8988T (cell line): Measurements from ENCODE around the gene ASPDH.

Experiments used
- DNase-seq: peaks from one replicate; pipeline ENCODE4 v3.0.0; 2011

ASPDH gene

DNA sequence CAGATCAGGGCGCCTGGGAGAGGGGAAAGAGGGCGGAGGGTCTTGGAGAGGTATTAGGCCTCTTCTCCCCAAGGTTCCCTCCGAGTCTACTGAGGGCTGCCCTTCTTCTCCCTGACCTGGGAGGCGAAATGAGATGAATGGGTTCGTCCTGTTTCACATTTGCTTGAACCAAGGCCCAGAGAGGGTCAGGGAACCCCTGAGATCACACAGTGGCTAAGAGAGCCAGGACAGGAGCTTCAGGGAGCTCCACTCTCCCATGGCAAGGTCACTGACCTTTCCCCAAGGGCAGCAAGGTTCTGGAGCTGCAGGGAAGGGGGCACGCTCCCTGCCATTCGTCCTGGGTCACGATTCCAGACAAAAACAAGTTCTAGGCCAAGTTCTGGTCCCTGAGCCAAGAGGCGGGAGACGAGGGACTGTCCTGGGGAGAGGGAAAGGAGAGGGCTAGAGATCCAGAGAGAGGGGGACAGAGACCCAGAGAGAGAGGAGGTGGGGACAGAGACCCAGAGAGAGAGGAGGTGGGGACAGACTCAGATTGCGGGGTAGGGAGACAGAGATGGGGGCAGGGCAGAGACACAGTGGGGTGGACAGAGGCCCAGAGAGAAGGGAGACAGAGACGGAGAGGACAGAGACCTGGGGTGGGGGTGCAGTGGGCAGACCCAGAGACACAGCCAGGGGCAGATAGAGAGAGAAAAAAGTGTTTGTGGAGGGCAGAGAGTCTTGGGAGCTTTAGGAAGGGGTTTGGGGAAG lies 541 bp downstream of the ASPDH start:
- no peak for DNase-seq

- DNase-seq = no peak
Observed at GRCh38 chr19:50512112-50512998, 1.4 kb downstream of the ASPDH start.

DNA sequence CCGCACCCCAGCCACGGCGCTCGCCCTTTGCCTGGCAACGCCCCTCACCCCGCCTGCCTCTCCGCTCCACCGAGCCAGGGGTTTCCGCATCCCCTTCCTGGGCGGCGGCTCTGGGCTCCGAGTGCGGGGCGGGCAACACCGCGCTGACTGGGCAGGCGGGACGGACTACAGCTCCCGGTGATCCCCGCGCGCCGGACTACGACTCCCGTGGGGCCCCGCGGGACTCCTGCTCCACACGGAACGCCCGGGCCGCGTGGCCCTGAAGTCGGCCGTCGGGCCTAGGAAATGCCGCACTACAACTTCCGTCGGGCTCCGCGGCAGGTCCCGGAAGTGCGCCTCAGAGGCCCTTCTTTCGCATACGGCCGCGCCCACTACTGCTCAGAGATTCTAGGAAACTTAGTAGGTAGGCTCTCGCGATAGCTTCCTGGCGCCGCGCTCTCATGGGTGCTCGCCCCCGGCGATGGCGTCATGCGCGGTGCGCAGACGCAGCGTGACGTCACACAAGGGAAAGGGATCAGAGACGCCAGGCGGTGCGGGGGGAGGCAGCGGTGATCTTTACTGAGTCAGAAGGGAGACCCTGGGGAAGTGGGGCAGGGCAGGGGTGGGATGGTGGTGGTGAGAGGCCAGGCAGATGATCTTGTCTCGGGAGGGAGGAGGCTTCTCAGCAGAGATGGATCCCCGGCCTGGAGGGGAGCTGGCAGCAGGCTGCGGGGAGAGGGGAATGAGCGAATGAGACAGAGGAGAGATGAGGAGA lies 2.5 kb downstream of the ASPDH start, which contains the start of gene JOSD2:
Gene JOSD2, minus strand, starts transcription at position 123 of the 754 bp plus-strand sequence. CDS start 760 bp downstream, outside the sequence.
- peak; percentile 97 for DNase-seq

DNA sequence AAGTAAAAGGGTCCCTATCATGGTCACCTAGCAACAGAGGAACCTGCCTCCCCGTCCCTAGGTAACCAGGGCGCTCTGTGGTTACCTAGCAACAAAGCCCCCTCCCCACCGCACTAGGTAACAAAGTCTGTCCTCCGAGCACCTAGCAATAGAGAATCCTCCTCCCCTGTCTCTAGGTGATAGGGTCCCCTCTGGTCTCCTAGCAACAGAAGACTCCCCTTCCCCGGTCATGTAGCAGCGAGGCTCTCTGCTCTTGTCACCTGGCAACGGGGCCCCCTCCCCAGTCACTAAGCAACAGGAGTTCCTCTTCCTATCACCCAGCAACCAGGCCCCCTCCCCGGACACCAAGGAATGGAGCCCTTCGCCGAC lies 3.0 kb downstream of the ASPDH start:
- DNase-seq = no peak

DNA sequence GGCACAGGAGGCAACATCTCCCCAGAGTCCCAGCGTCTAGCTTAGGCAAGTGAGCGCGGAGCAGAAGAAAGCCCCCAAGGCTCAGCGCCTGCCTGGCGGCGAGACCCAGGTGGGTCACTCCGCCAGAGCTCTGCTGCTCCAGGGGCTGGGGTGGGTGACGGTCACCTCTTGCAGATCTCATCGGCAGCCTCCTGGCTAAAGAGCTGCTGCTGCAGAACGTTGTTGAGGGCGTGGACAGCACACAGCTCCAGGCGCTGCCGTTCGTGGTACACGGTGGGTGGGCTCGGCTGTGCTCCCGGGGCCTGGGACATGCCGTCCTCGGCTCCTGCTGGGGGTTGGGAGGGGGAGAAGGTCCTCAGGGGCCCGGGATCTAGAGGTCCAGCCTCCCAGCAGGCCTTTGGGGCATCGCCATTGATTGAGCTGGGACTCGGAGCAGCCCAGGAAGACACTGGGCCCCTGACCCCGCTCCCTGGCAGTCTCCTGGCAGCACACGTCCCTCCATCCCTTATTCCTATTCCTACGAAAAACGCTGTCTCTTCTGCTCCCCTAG lies 3.5 kb downstream of the ASPDH start:
- DNase-seq = no peak

DNA sequence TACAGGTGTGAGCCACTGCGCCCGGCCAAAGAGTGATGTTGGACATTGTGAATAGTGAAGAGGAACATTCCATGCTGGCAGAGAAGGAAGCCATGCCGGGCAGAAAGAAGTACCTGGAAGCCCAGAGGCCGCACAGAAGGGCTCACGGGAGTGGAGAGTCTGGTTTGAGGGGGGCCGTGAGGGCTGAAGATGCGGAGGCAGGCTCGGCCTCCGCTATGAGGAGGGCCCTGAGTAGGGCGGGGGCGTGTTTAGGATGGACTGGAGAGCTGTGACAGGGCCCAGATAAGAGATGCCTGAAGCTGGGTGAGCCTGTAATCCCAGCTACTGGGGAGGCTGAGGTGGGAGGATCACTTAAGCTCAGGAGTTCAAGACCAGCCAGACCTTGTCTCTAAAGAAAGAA lies 4.3 kb downstream of the ASPDH start:
- no peak for DNase-seq

DNA sequence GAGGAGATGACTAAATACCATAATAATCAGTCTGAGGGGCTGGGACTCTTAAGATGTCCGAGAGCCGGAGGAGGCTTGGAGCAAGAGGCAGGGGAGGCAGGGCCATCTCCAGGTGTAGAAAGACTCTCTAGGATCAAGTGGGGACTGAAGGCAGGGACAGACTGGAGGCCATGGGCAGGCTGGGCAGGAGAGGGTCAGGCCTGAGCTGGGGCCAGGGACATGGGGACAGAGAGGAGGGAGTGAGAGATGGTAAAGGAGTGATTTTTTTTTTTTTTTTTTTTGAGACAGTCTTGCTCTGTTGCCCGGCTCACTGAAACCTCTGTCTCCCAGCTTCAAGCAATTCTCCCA lies 4.9 kb downstream of the ASPDH start:
- DNase-seq = no peak

GRCh38 chr19:50507376-50507775 lies 6.3 kb downstream of the ASPDH start:
- no peak for DNase-seq

DNA sequence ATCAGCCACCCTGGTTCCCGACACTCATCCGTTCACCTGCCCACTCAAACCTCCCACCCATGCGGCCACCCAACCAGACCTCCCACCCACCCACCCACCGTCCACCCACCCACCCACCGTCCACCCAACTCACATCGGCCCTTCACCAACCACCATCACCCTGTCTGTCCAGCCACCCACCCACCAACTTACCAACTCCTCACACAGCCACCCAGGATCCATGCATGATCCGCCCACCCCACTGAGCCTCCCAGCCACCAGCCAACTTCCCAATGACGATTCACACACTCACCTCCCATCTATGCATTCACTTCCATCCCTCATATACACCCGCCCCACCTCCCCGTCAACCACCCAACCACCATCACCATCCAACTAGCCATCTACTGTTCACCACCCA lies 7.0 kb downstream of the ASPDH start:
- no peak for DNase-seq

GRCh38 chr19:50505856-50506611 lies 7.7 kb downstream of the ASPDH start:
- no peak for DNase-seq

- no peak for DNase-seq
Observed at GRCh38 chr19:50501568-50502475, 11.9 kb downstream of the ASPDH start.

DNA sequence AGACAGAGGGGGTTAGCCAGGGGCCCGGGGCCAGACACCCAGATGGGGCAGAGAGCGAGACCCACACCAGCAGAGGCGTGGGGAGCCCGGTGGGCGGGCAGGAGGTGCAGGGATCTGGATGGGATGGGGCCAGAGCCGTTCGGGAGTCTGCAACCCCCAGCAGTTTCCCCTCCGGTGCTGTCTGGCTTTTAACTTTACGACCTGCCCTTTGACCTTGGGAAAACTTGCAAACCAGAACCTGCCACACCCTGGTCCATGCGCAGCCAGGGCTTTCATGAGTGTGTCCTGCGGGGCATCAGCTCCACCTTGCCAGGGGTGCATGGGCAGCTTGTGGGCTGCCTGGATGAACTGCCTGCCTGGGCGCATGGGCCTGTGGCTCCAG lies 12.5 kb downstream of the ASPDH start:
- DNase-seq = no peak

DNA sequence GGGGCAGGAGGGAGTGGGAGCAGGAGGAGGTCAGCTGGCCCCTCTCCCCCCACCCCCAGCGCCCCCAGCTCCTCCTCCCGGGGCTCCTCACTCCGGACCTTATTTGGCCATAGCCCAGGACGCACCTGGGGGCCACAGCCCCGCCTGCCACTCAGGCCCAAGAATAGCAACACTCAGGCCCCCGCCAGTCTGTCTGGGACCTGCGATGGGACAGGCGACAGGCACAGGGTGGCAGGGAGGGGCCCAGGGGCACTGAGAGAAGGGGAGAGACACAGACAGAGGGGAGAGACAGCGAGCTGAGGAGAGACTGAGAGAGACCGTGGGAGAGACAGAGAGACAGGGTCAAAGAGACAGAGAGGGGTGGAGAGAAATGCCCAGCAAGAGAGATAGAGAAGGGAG lies 13.0 kb downstream of the ASPDH start:
- no peak for DNase-seq

DNA sequence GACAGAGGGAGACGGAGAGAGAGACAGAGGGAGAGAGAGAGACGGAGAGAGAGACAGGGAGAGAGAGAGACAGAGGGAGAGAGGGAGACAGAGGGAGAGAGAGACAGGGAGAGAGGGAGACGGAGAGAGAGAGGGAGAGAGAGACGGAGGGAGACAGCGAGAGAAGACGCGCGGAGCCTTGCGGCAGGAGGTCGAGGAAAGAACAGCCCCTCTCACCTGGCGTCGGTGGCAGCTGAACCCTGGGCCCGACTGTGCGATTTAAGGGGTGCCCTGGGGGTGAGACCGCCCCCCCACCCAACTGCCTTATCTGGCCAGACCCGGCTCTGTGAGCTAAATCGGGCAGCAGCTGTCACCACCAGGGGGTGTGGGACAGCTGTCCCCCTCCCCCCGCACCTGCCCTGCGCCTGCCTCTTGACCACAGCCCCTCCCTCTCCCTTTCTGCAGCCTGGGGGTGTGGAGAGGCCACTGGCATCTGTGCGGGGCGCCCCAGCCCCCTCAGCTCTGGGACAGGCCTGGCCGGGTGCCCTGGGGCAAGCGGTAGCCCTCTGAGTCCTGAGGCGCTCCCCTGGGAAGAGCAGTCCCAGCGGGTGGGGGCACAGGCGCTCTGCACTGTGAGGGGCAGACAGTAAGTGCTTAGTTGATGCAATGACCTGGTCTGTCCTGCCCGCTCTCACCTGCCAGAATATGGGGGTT lies 13.5 kb downstream of the ASPDH start:
- DNase-seq = no peak

GRCh38 chr19:50498219-50499056 lies 15.3 kb downstream of the ASPDH start:
- no peak for DNase-seq

DNA sequence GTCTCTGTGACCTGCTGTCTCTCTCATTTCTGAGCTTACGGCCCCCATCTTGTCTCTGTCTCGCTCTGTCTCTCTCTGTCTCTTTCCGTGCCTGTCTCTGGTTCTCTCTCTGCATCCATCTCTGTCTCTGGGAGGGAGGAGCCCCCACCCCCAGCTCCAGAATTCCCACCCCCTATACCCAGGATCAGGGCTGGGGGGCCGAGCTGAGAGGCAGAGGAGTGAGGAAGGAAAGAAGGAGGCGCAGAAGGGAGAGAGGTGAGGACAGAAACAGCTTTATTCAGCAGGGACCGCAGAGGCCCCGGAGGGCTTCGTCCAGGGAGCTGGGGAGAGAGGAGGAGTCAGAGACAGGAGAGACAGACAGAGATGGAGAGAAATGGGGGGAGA lies 16.7 kb downstream of the ASPDH start:
- no peak for DNase-seq

DNA sequence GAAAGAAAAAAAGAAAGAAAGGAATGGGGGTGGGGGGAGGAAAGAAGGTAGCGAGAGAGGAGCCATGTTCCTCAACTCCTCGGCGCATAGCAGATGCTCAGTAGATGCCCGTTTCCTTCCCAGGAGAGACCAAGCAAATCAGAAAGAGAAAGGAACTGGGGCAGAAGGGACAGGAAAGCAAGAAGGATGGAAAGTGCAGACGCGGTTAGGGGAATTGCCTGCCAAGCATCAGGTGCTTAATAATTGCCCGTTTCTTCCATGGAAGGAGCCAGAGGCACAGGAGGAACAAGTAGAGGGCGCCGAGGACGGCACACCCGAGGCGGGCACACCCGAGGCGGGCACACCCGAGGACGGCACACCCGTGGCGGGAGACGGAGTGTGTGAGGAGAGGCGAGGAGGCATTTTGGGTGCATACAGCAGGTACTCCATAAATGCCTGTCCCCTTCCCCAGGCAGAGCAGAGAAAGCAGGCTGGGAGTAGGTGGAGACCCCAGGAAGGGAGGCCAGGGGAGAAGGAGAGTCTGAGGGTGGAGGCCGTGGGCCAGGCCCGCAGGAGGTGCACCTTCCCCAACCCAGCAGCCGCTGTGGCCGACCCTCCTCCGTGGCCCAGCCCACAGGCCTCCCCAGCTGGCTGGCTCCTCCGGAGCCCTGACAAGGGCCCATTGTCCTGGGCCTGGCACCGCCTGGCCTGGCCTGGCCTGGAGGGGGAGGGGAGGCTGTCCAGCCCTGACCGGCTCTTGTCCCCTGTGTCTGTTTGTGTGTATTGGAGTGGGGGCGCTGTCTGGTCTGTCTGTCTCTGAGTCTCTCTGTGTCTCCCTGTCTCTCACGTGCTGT lies 17.3 kb downstream of the ASPDH start:
- DNase-seq = no peak

- no peak for DNase-seq
Observed at GRCh38 chr19:50495020-50495531, 18.6 kb downstream of the ASPDH start.
